GM21786 (cell line): Measurements from ENCODE around the gene PAPSS2.
"Not testable (repeated sequence)": the region's sequence is repeated elsewhere in the genome, so short reads cannot be mapped to it uniquely, and the experiment has no call there.

Experiments used
- ATAC-seq: cut with Tn5 transposase; IDR thresholded peaks from one replicate; pipeline ENCODE4 v1.9.1; 2021; ENCODE audit not compliant: unreplicated experiment

Gene PAPSS2

GRCh38 chr10:87702973-87703294 lies 43.3 kb downstream of the PAPSS2 start:
- ATAC-seq = no peak

GRCh38 chr10:87703771-87704170 lies 44.1 kb downstream of the PAPSS2 start:
- ATAC-seq = no peak

- ATAC-seq = no peak
Measured at GRCh38 chr10:87705339-87705738, 45.7 kb downstream of the PAPSS2 start.

- no peak for ATAC-seq
Measured at GRCh38 chr10:87706731-87707130, 47.1 kb downstream of the PAPSS2 start.

- no peak for ATAC-seq
Measured at GRCh38 chr10:87707254-87707653, 47.6 kb downstream of the PAPSS2 start.

- no peak for ATAC-seq
Measured at GRCh38 chr10:87712913-87713616, 53.4 kb downstream of the PAPSS2 start.

GRCh38 chr10:87713707-87714106 lies 54.0 kb downstream of the PAPSS2 start:
- no peak for ATAC-seq

GRCh38 chr10:87715552-87716347 lies 56.1 kb downstream of the PAPSS2 start:
- ATAC-seq = no peak

GRCh38 chr10:87716348-87716670 lies 56.6 kb downstream of the PAPSS2 start:
- ATAC-seq = no peak

- no peak for ATAC-seq
Measured at GRCh38 chr10:87720665-87721064, 61.0 kb downstream of the PAPSS2 start.

GRCh38 chr10:87721781-87722180 lies 62.1 kb downstream of the PAPSS2 start:
- ATAC-seq = no peak

GRCh38 chr10:87722716-87723115 lies 63.0 kb downstream of the PAPSS2 start:
- no peak for ATAC-seq

GRCh38 chr10:87723500-87723899 lies 63.8 kb downstream of the PAPSS2 start:
- ATAC-seq = no peak

GRCh38 chr10:87724789-87725188 lies 65.1 kb downstream of the PAPSS2 start:
- ATAC-seq = no peak

- no peak for ATAC-seq
Measured at GRCh38 chr10:87729940-87730339, 70.3 kb downstream of the PAPSS2 start.

- no peak for ATAC-seq
Measured at GRCh38 chr10:87733081-87733480, 73.4 kb downstream of the PAPSS2 start.

- no peak for ATAC-seq
Measured at GRCh38 chr10:87734987-87735827, 75.5 kb downstream of the PAPSS2 start.

GRCh38 chr10:87738253-87738652 lies 78.6 kb downstream of the PAPSS2 start:
- not testable (repeated sequence) for ATAC-seq

GRCh38 chr10:87739703-87740102 lies 80.0 kb downstream of the PAPSS2 start:
- no peak for ATAC-seq

GRCh38 chr10:87740254-87740655 lies 80.6 kb downstream of the PAPSS2 start:
- no peak for ATAC-seq

- ATAC-seq = not testable (repeated sequence)
Measured at GRCh38 chr10:87742992-87743610, 83.4 kb downstream of the PAPSS2 start.
